ENCODE results near the gene LRGUK.

The LRGUK gene

DNA sequence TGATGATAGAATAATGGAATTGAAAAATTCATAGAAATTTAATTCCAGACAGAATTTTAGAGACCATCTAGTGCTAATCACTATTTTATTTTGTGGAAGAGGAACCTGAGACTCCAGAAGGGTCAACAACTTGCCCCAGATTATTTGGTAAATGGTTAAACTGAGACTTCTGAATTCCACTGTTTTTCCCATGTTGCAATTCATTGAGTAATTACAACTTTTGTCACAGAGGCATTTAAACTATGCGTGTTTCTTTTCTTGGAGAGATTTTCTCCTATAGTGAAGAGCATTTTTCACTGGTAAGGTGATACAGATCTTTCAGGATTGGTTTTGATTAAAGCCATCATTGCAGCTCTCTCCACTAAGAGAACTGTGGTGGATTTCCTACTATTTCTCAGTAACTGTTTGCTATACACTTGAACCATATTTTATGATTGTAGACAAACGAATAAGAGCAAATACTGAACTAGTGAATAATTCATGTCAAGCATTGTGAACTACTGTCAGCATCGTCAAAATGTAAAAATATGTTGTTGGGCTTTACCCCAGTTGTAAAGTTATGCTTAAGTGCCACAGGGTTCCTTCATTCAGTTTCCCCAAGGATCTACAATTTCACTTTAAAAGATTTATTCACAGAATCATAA lies 26.5 kb downstream of the LRGUK start:
- H3K9me3 ChIP-seq (ENCODE audit: control insufficient read depth in 5 of 5, low read length in 5 of 5): peaks cover 0 to 11% (median 0%) of the 10 kb centered on the region in 5 donors
- no peaks in the 10 kb centered on the region for H3K36me3 ChIP-seq (ENCODE audit: control insufficient read depth in 5 of 5, insufficient read depth in 5 of 5, low read length in 5 of 5)
- H3K9ac ChIP-seq (ENCODE audit: low read length in 5 of 5): no peak overlapping the region
- H3K27ac ChIP-seq (ENCODE audit: low read depth, low read length): no peak overlapping the region
- H3K27me3 ChIP-seq (ENCODE audit: control insufficient read depth in 5 of 5, insufficient read depth in 4 of 5, low read length in 5 of 5): no peaks in the 10 kb centered on the region
- H3K4me3 ChIP-seq (ENCODE audit: low read depth in 1 of 5, low read length in 5 of 5): no peak overlapping the region
- peaks cover 0 to 8% (median 0%) of the 10 kb centered on the region in 5 donors for H3K4me1 ChIP-seq (ENCODE audit: control insufficient read depth in 5 of 5, insufficient read depth in 5 of 5, low read length in 5 of 5)

DNA sequence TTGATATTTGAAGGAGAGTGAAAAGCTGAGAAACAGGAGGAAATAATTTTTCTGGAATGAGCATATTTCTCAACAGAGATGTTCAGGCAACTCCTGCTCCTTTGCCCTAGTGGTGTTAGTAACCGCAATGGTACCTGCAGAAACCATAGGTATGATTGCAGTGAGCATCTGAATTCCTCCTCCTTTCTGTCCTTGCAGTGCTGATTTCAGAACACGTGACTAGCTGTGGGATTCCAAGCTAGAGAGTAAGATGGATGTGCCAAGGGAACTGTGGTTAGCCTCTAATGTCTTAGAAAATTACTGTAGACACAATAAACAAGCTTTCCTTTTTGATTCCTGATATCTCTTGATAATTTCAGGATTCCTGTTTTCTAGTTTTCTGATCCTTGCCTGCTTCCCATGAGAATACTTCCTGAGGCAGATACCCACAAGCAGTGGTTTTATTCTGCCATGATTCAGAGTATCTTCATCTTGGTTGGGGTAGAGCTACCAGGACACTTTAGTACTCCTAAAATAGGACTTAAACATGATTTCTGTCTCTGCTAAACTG lies 27.5 kb downstream of the LRGUK start:
- no peak overlapping the region for H3K27ac ChIP-seq (ENCODE audit: low read depth, low read length)
- no peaks in the 10 kb centered on the region for H3K36me3 ChIP-seq (ENCODE audit: control insufficient read depth in 5 of 5, insufficient read depth in 5 of 5, low read length in 5 of 5)
- no peaks in the 10 kb centered on the region for H3K27me3 ChIP-seq (ENCODE audit: control insufficient read depth in 5 of 5, insufficient read depth in 4 of 5, low read length in 5 of 5)
- no peak overlapping the region for H3K4me3 ChIP-seq (ENCODE audit: low read depth in 1 of 5, low read length in 5 of 5)
- peaks cover 0 to 8% (median 0%) of the 10 kb centered on the region in 5 donors for H3K4me1 ChIP-seq (ENCODE audit: control insufficient read depth in 5 of 5, insufficient read depth in 5 of 5, low read length in 5 of 5)
- H3K9me3 ChIP-seq (ENCODE audit: control insufficient read depth in 5 of 5, low read length in 5 of 5): peaks cover 0 to 11% (median 0%) of the 10 kb centered on the region in 5 donors
- H3K9ac ChIP-seq (ENCODE audit: low read length in 5 of 5): no peak overlapping the region

DNA sequence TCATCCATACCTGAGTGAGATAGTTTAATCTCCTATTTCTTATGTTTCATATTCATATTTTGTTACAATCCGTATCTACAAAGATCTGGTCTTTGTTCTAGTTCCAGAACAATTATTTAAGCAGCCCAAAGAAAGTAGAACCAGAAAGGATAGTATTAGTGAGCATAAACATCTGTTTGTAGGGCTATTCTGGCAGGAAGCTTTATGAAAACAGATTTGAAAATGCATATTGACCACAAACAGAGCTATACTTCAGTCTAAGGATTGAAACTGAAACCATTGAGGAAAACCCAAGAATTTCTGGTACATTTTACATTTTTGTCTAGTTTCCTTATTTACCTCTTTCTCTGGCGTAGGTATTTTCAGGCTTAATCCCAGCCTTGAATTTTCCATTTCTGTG lies 28.1 kb downstream of the LRGUK start:
- Histone ChIP-seq H3K9me3 (ENCODE audit: control insufficient read depth in 5 of 5, low read length in 5 of 5) (peaks cover 0 to 11% (median 0%) of the 10 kb centered on the region in 5 donors), H3K27me3 (ENCODE audit: control insufficient read depth in 5 of 5, insufficient read depth in 4 of 5, low read length in 5 of 5) (no peaks in the 10 kb centered on the region), H3K9ac (ENCODE audit: low read length in 5 of 5) (no peak overlapping the region), H3K27ac (ENCODE audit: low read depth, low read length) (no peak overlapping the region), H3K4me1 (ENCODE audit: control insufficient read depth in 5 of 5, insufficient read depth in 5 of 5, low read length in 5 of 5) (peaks cover 0 to 8% (median 0%) of the 10 kb centered on the region in 5 donors), H3K36me3 (ENCODE audit: control insufficient read depth in 5 of 5, insufficient read depth in 5 of 5, low read length in 5 of 5) (no peaks in the 10 kb centered on the region), H3K4me3 (ENCODE audit: low read depth in 1 of 5, low read length in 5 of 5) (no peak overlapping the region)

GRCh38 chr7:134155871-134156270 lies 28.7 kb downstream of the LRGUK start:
- no peaks in the 10 kb centered on the region for H3K36me3 ChIP-seq (ENCODE audit: control insufficient read depth in 5 of 5, insufficient read depth in 5 of 5, low read length in 5 of 5)
- H3K27me3 ChIP-seq (ENCODE audit: control insufficient read depth in 5 of 5, insufficient read depth in 4 of 5, low read length in 5 of 5): no peaks in the 10 kb centered on the region
- no peak overlapping the region for H3K4me3 ChIP-seq (ENCODE audit: low read depth in 1 of 5, low read length in 5 of 5)

GRCh38 chr7:134165252-134165651 lies 38.1 kb downstream of the LRGUK start:
- Histone ChIP-seq H3K4me1 (ENCODE audit: control insufficient read depth in 5 of 5, insufficient read depth in 5 of 5, low read length in 5 of 5) (no peaks in the 10 kb centered on the region), H3K36me3 (ENCODE audit: control insufficient read depth in 5 of 5, insufficient read depth in 5 of 5, low read length in 5 of 5) (no peaks in the 10 kb centered on the region), H3K9ac (ENCODE audit: low read length in 5 of 5) (no peak overlapping the region), H3K9me3 (ENCODE audit: control insufficient read depth in 5 of 5, low read length in 5 of 5) (no peaks in the 10 kb centered on the region), H3K27me3 (ENCODE audit: control insufficient read depth in 5 of 5, insufficient read depth in 4 of 5, low read length in 5 of 5) (no peaks in the 10 kb centered on the region), H3K4me3 (ENCODE audit: low read depth in 1 of 5, low read length in 5 of 5) (no peak overlapping the region), H3K27ac (ENCODE audit: low read depth, low read length) (no peak overlapping the region)

More at GRCh38 chr7:134155871-134156270, 28.7 kb downstream of the LRGUK start:
- Histone ChIP-seq H3K27ac (ENCODE audit: low read depth, low read length) (no peak overlapping the region), H3K4me1 (ENCODE audit: control insufficient read depth in 5 of 5, insufficient read depth in 5 of 5, low read length in 5 of 5) (peaks cover 0 to 8% (median 0%) of the 10 kb centered on the region in 5 donors), H3K9me3 (ENCODE audit: control insufficient read depth in 5 of 5, low read length in 5 of 5) (peaks cover 0 to 6% (median 0%) of the 10 kb centered on the region in 5 donors), H3K9ac (ENCODE audit: low read length in 5 of 5) (no peak overlapping the region)

DNA sequence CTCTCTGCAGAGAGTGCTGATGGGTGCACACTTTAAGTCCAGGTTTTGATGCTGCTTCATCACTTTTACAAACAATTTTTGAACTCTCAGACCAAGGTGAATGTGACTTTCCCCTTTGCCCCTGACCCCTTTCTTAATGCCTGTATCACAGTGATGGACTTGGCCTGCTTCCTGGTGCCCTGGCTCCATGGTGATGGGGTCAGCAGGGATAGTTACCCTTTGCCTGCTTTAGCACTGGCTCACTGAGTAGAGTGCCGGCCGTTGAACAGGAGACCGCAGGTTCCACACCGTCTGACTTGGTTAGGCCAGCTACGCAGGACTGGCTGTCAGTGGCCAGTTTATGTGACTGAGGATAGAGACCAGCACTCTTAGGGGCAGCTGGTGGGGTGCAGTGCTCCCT lies 40.1 kb downstream of the LRGUK start:
- no peaks in the 10 kb centered on the region for H3K9me3 ChIP-seq (ENCODE audit: control insufficient read depth in 5 of 5, low read length in 5 of 5)
- no peaks in the 10 kb centered on the region for H3K27me3 ChIP-seq (ENCODE audit: control insufficient read depth in 5 of 5, insufficient read depth in 4 of 5, low read length in 5 of 5)
- no peak overlapping the region for H3K27ac ChIP-seq (ENCODE audit: low read depth, low read length)
- H3K9ac ChIP-seq (ENCODE audit: low read length in 5 of 5): no peak overlapping the region
- H3K4me1 ChIP-seq (ENCODE audit: control insufficient read depth in 5 of 5, insufficient read depth in 5 of 5, low read length in 5 of 5): no peaks in the 10 kb centered on the region
- no peaks in the 10 kb centered on the region for H3K36me3 ChIP-seq (ENCODE audit: control insufficient read depth in 5 of 5, insufficient read depth in 5 of 5, low read length in 5 of 5)
- H3K4me3 ChIP-seq (ENCODE audit: low read depth in 1 of 5, low read length in 5 of 5): no peak overlapping the region

GRCh38 chr7:134167841-134168240 lies 40.7 kb downstream of the LRGUK start:
- H3K9ac ChIP-seq (ENCODE audit: low read length in 5 of 5): no peak overlapping the region
- no peaks in the 10 kb centered on the region for H3K4me1 ChIP-seq (ENCODE audit: control insufficient read depth in 5 of 5, insufficient read depth in 5 of 5, low read length in 5 of 5)
- H3K4me3 ChIP-seq (ENCODE audit: low read depth in 1 of 5, low read length in 5 of 5): no peak overlapping the region
- H3K27ac ChIP-seq (ENCODE audit: low read depth, low read length): no peak overlapping the region
- no peaks in the 10 kb centered on the region for H3K27me3 ChIP-seq (ENCODE audit: control insufficient read depth in 5 of 5, insufficient read depth in 4 of 5, low read length in 5 of 5)
- no peaks in the 10 kb centered on the region for H3K9me3 ChIP-seq (ENCODE audit: control insufficient read depth in 5 of 5, low read length in 5 of 5)
- H3K36me3 ChIP-seq (ENCODE audit: control insufficient read depth in 5 of 5, insufficient read depth in 5 of 5, low read length in 5 of 5): no peaks in the 10 kb centered on the region

GRCh38 chr7:134174795-134175261 lies 47.7 kb downstream of the LRGUK start:
- Histone ChIP-seq H3K36me3 (ENCODE audit: control insufficient read depth in 5 of 5, insufficient read depth in 5 of 5, low read length in 5 of 5) (no peaks in the 10 kb centered on the region), H3K27me3 (ENCODE audit: control insufficient read depth in 5 of 5, insufficient read depth in 4 of 5, low read length in 5 of 5) (no peaks in the 10 kb centered on the region), H3K9me3 (ENCODE audit: control insufficient read depth in 5 of 5, low read length in 5 of 5) (no peaks in the 10 kb centered on the region), H3K9ac (ENCODE audit: low read length in 5 of 5) (no peak overlapping the region), H3K27ac (ENCODE audit: low read depth, low read length) (no peak overlapping the region), H3K4me1 (ENCODE audit: control insufficient read depth in 5 of 5, insufficient read depth in 5 of 5, low read length in 5 of 5) (peaks cover 0 to 8% (median 0%) of the 10 kb centered on the region in 5 donors), H3K4me3 (ENCODE audit: low read depth in 1 of 5, low read length in 5 of 5) (no peak overlapping the region)

DNA sequence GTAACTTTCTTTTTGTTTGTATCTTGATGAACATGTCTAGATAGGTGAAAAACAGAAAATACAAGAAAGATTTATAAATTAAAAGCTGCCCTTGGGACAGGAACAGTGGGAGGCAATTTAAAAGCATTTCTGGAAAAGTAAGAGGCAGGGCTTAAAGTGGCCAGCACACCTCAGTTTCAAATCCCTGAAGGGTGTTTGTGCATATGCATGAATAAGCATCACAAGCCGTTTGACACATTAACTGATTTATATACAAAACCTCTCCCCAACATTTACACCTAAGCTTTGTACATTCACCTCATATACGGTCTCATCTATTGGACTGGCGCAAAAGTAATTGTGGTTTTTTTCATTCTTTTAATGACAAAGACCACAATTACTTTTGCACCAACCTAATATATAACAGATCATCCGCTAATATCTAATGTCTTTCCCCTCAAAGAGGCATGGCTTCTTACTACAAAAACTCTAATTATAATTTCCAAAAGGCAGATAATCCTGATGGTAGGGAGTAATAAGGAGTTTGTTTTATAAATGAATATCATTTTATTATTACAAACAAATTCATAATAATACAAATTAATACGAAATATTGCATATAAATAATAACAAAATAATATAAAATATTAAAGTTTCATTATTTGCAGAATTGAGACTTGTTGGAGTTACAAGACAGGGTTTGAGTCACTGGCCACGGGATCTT lies 48.3 kb downstream of the LRGUK start:
- H3K27ac ChIP-seq (ENCODE audit: low read depth, low read length): no peak overlapping the region

DNA sequence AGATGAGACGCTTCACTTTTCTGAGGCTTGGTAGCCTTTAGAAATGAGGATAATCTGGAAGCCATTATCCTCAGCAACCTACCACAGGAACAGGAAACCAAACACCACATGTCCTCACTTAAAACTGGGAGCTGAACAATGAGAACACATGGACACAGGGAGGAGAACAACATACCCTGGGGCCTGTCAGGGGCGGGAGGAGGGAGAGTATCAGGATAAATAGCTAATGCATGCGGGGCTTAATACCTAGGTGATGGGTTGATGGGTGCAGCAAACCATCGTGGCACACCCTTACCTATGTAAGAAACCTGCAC lies 48.9 kb downstream of the LRGUK start:
- Histone ChIP-seq H3K27me3 (ENCODE audit: control insufficient read depth in 5 of 5, insufficient read depth in 4 of 5, low read length in 5 of 5) (no peaks in the 10 kb centered on the region), H3K9me3 (ENCODE audit: control insufficient read depth in 5 of 5, low read length in 5 of 5) (no peaks in the 10 kb centered on the region), H3K4me3 (ENCODE audit: low read depth in 1 of 5, low read length in 5 of 5) (no peak overlapping the region), H3K36me3 (ENCODE audit: control insufficient read depth in 5 of 5, insufficient read depth in 5 of 5, low read length in 5 of 5) (no peaks in the 10 kb centered on the region), H3K27ac (ENCODE audit: low read depth, low read length) (no peak overlapping the region), H3K4me1 (ENCODE audit: control insufficient read depth in 5 of 5, insufficient read depth in 5 of 5, low read length in 5 of 5) (peaks cover 0 to 8% (median 0%) of the 10 kb centered on the region in 5 donors), H3K9ac (ENCODE audit: low read length in 5 of 5) (no peak overlapping the region)

More for the DNA sequence above, 48.3 kb downstream of the LRGUK start:
- no peaks in the 10 kb centered on the region for H3K9me3 ChIP-seq (ENCODE audit: control insufficient read depth in 5 of 5, low read length in 5 of 5)
- H3K9ac ChIP-seq (ENCODE audit: low read length in 5 of 5): no peak overlapping the region
- no peaks in the 10 kb centered on the region for H3K27me3 ChIP-seq (ENCODE audit: control insufficient read depth in 5 of 5, insufficient read depth in 4 of 5, low read length in 5 of 5)
- H3K4me3 ChIP-seq (ENCODE audit: low read depth in 1 of 5, low read length in 5 of 5): no peak overlapping the region
- peaks cover 0 to 8% (median 0%) of the 10 kb centered on the region in 5 donors for H3K4me1 ChIP-seq (ENCODE audit: control insufficient read depth in 5 of 5, insufficient read depth in 5 of 5, low read length in 5 of 5)
- H3K36me3 ChIP-seq (ENCODE audit: control insufficient read depth in 5 of 5, insufficient read depth in 5 of 5, low read length in 5 of 5): no peaks in the 10 kb centered on the region
